Activated B cell treated with CpG ODN at 0.5 μM for 24 hours (primary cell): ENCODE data around the gene PCNA. TPM values are rescaled to one million over a fixed set of nuclear protein-coding genes. Genes with fewer than 3 reads are reported as not detected.

Experiments used
- ATAC-seq: fragments of 200-7000 bp; cut with Tn5 transposase; one replicate; pipeline ENCODE4 v1.10.0; 2021; ENCODE audit warnings: low read depth, mild to moderate bottlenecking, moderate library complexity
- CTCF ChIA-PET: fragments of 350-600 bp; sonication (Branson Sonifier 250); formaldehyde crosslinking; loops from one replicate; lab custom pipeline; 2021; ENCODE audit warnings: antibody characterized with exemption; lab: Charles Lee
- POLR2A ChIA-PET: fragments of 350-600 bp; sonication (Branson Sonifier 250); formaldehyde crosslinking; loops from one replicate; lab custom pipeline; 2021; ENCODE audit warnings: antibody characterized with exemption; lab: Charles Lee
- DNase-seq: peaks from one replicate; pipeline ENCODE4 v3.0.0; 2022
- H3K27ac Mint-ChIP-seq: one replicate; pipeline ENCODE4 v1.8.0; 2020; ENCODE audit warnings: mixed read lengths
- H3K27me3 Mint-ChIP-seq: one replicate; pipeline ENCODE4 v1.8.0; 2021; ENCODE audit warnings: mixed read lengths
- H3K36me3 Mint-ChIP-seq: one replicate; pipeline ENCODE4 v1.8.0; 2021; ENCODE audit warnings: low read depth, mixed read lengths
- H3K4me1 Mint-ChIP-seq: one replicate; pipeline ENCODE4 v1.8.0; 2021; ENCODE audit warnings: mixed read lengths
- H3K4me3 Mint-ChIP-seq: one replicate; pipeline ENCODE4 v1.8.0; 2020; ENCODE audit warnings: mild to moderate bottlenecking, mixed read lengths
- H3K9me3 Mint-ChIP-seq: one replicate; pipeline ENCODE4 v1.8.0; 2020; ENCODE audit warnings: mixed read lengths
- intact Hi-C: fragments of 100-400 bp; cut with micrococcal nuclease; formaldehyde crosslinking; loops from one replicate; pipeline ENCODE4 v1.15.1; 2024
- total RNA-seq: library from RNA; stranded (reverse); gene quantifications from 2 replicates; pipeline ENCODE4 v1.2.3, GENCODE V29; 2022
- TF ChIP-seq, protein P1 (sequence below): fragments of 200-600 bp; IDR thresholded peaks from one replicate; pipeline ENCODE4 v1.8.0; 2022; ENCODE audit warnings: antibody characterized with exemption, mild to moderate bottlenecking

The PCNA gene
- total RNA-seq, 1 donor from 2014 or later, result 62.0 TPM

GRCh38 chr20:5160882-5161281 lies 41.1 kb upstream of the PCNA start:
- Mint-ChIP-seq H3K4me1 (peaks cover 48% of the 10 kb centered on the region), H3K9me3 (peaks cover 3% of the 10 kb centered on the region), H3K27ac (no peak overlapping the region), H3K4me3 (no peak overlapping the region), H3K36me3 (peaks cover 7% of the 10 kb centered on the region), H3K27me3 (no peaks in the 10 kb centered on the region)
- CTCF ChIA-PET, result no interaction called here
- ATAC-seq, result no peak
- no peak for DNase-seq
- POLR2A ChIA-PET, result no interaction called here
- intact Hi-C loops, result no loop called here
- TF ChIP-seq, protein P1, sequence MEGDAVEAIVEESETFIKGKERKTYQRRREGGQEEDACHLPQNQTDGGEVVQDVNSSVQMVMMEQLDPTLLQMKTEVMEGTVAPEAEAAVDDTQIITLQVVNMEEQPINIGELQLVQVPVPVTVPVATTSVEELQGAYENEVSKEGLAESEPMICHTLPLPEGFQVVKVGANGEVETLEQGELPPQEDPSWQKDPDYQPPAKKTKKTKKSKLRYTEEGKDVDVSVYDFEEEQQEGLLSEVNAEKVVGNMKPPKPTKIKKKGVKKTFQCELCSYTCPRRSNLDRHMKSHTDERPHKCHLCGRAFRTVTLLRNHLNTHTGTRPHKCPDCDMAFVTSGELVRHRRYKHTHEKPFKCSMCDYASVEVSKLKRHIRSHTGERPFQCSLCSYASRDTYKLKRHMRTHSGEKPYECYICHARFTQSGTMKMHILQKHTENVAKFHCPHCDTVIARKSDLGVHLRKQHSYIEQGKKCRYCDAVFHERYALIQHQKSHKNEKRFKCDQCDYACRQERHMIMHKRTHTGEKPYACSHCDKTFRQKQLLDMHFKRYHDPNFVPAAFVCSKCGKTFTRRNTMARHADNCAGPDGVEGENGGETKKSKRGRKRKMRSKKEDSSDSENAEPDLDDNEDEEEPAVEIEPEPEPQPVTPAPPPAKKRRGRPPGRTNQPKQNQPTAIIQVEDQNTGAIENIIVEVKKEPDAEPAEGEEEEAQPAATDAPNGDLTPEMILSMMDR, result no peak

- ATAC-seq (no peak), DNase-seq (no peak)
- CTCF ChIA-PET, result no interaction called here
- no peak overlapping the region for H3K4me3 Mint-ChIP-seq
- H3K4me1 Mint-ChIP-seq, result peaks cover 48% of the 10 kb centered on the region
- H3K27ac Mint-ChIP-seq, result no peak overlapping the region
- peaks cover 7% of the 10 kb centered on the region for H3K36me3 Mint-ChIP-seq
- TF ChIP-seq, protein P1, result no peak
- intact Hi-C loops, result no loop called here
- H3K27me3 Mint-ChIP-seq, result no peaks in the 10 kb centered on the region
- POLR2A ChIA-PET, result no interaction called here
- peaks cover 3% of the 10 kb centered on the region for H3K9me3 Mint-ChIP-seq
These were observed 40.2 kb upstream of the PCNA start for GRCh38 chr20:5159928-5160327.

GRCh38 chr20:5156675-5157448 lies 37.1 kb upstream of the PCNA start:
- ChIA-PET POLR2A (interaction anchor here (0.6 kb wide), 2 partner anchors 12 to 37 kb away, joined by 3 to 9 read pairs; no protein-coding TSS in a partner anchor), CTCF (no interaction called here)
- no peak overlapping the region for H3K27ac Mint-ChIP-seq
- no peaks in the 10 kb centered on the region for H3K27me3 Mint-ChIP-seq
- H3K4me1 Mint-ChIP-seq, result peaks cover 37% of the 10 kb centered on the region
- TF ChIP-seq, protein P1, result no peak
- H3K4me3 Mint-ChIP-seq, result no peak overlapping the region
- H3K9me3 Mint-ChIP-seq, result peaks cover 3% of the 10 kb centered on the region
- DNase-seq (no peak), ATAC-seq (no peak)
- peaks cover 15% of the 10 kb centered on the region for H3K36me3 Mint-ChIP-seq
- intact Hi-C loops, result no loop called here

DNA sequence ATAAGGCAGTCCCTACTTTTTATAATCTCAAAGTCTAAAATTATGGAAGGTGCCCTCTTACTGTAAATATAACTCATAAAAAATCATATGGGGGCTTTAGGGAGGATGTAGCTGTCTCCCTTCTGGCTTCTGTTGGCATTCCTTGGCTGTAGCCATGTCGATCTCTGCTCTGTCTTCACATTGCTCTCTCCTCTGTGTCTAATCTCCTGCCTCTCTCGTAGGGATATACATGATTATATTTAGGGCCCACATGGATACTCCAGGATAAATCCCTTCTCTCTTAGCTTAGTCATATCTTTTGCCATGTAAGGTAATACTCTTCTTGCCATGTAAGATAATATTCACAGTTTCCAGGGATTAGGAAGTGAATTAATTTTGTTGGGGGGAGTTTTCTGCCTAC lies 35.6 kb upstream of the PCNA start:
- Mint-ChIP-seq H3K36me3 (peaks cover 16% of the 10 kb centered on the region), H3K4me1 (peaks cover 28% of the 10 kb centered on the region), H3K27me3 (no peaks in the 10 kb centered on the region), H3K27ac (no peak overlapping the region), H3K4me3 (no peak overlapping the region), H3K9me3 (no peaks in the 10 kb centered on the region)
- ATAC-seq (no peak), DNase-seq (no peak)
- intact Hi-C loops, result no loop called here
- CTCF ChIA-PET, result no interaction called here
- TF ChIP-seq, protein P1, result no peak
- POLR2A ChIA-PET, result no interaction called here

GRCh38 chr20:5154543-5154925 lies 34.8 kb upstream of the PCNA start:
- H3K27ac Mint-ChIP-seq, result no peak overlapping the region
- POLR2A ChIA-PET, result no interaction called here
- no peak for DNase-seq

More at GRCh38 chr20:5154543-5154925, 34.8 kb upstream of the PCNA start:
- intact Hi-C loops, result no loop called here
- peaks cover 16% of the 10 kb centered on the region for H3K36me3 Mint-ChIP-seq
- no peak for ATAC-seq
- H3K9me3 Mint-ChIP-seq, result no peaks in the 10 kb centered on the region
- H3K4me1 Mint-ChIP-seq, result peaks cover 23% of the 10 kb centered on the region
- TF ChIP-seq, protein P1, result no peak
- H3K27me3 Mint-ChIP-seq, result no peaks in the 10 kb centered on the region
- CTCF ChIA-PET, result no interaction called here
- H3K4me3 Mint-ChIP-seq, result no peak overlapping the region
